Esophagus mucosa (tissue), 1 donor: ENCODE results near the gene AGFG1. TPM values are rescaled to one million over a fixed set of nuclear protein-coding genes. Genes with fewer than 3 reads are reported as not detected.
A peak's percentile ranks its signal among the peaks of the same experiment; 100 is the strongest.
"Not testable (repeated sequence)": the region's sequence is repeated elsewhere in the genome, so short reads cannot be mapped to it uniquely, and the experiment has no call there.

Source experiments
- ATAC-seq: fragments of 200-7000 bp; cut with Tn5 transposase; one replicate; pipeline ENCODE4 v1.9.1; 2020
- total RNA-seq: library from RNA; stranded (reverse); gene quantifications from one replicate; pipeline ENCODE4 v1.2.4, GENCODE V29; 2023
- donor health status: DM: yes; HTN: yes; CAD: no.

The AGFG1 gene
- total RNA-seq, 1 donor from 2014 or later: 62.4 TPM

GRCh38 chr2:227499627-227500300 lies 27.8 kb downstream of the AGFG1 start:
- no peak for ATAC-seq

DNA sequence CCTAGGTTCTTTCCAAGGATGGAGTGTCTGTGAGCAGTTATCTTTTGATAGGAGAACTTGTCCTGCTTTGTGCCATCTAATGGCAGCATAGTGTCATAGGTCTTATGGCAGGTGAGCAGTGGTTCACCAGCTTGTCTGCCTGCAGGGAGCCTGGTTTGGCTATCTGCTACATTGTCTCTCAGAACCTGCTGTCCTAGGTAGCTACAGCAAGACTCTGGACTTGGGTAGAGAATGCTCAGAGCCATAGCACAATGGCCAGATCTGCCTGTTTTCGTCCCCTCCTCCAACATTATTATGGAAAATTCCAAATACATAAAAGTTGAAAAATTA lies 28.3 kb downstream of the AGFG1 start:
- ATAC-seq: no peak

DNA sequence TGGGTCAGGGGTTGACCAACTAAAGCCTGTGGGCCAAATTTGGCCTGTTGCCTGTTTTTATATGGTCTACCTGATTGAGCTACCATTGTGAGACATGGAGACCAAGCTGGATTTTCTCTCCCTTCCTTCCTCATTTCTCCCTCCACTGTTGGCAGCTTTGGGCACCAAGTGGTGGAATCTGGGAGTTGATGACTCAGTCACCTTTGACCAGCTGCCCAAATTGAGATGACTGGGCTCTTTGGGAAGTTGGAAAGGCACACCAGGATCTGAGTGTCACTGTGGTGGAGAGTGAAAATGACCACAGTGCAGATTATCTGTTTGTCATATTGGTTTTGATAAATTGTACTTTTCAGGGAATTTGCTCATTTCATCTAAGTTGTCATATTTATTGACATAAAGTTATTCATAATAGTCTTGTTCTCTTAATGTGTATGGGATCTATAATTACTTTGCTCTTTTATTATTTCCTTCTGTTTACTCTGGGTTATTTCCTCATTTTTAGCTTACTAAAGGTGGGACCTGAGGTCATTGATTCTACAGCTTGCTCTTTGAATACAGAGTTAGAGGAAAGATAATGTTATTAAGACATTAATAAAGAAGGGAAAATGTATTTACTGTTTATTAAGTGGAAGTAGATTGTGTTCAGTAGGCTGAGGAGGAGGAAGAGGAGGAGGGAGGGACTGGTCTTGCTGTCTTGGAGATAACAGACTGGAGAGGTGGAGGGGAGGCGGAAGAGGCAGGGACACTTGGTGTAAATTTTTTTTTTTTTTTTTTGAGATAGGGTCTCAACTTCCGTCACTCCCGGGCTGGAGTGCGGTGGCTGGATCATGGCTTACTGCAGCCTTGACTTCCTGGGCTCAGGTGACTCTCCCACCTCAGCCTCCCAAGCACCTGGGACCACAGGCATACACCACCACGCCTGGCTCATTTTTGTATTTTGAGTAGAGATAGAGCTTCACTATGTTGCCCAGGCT lies 31.8 kb downstream of the AGFG1 start:
- ATAC-seq: no peak

- no peak for ATAC-seq
Observed at GRCh38 chr2:227504700-227505099, 32.7 kb downstream of the AGFG1 start.

DNA sequence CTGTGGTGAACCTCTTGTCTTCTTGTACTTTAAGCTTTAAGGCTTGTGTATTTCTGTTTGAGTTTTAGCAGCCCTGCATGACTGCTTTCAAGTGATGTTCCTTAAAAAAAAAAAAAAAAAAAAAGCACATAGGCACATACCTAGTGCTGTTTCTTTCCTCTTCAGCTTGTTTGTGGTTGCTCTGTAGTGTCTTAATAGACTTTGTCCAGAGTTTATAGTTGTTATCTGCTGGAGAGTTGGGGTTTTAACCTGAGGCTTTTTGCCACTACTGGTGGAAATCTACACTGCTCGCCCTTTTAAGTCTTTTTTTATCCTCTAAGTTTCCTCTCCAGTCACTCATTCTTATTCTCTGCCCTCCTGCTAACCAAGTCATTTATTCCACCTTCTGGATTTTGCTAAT lies 34.5 kb downstream of the AGFG1 start:
- ATAC-seq: no peak

DNA sequence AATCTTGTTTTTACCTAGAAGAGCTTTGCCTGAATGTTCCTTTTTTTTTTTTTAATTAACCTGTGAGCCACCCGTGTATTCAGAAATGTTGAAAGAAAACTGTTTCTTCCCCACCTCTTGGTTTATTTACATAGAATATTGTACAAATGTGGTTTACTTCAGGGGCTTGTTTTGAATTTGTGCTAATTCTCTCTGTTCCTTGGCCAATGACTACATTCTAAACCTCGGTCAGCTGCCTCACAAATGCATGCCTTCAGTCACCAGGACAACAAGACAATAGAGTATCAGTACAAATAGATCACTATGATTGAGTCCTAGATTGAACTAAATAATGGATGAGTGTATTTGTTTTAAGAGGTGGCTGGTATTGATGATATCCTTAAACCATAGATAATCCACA lies 36.0 kb downstream of the AGFG1 start:
- no peak for ATAC-seq

- ATAC-seq: no peak
Observed at GRCh38 chr2:227509076-227509475, 37.1 kb downstream of the AGFG1 start.

GRCh38 chr2:227509824-227510619 lies 38.1 kb downstream of the AGFG1 start:
- ATAC-seq: peak; percentile 83

DNA sequence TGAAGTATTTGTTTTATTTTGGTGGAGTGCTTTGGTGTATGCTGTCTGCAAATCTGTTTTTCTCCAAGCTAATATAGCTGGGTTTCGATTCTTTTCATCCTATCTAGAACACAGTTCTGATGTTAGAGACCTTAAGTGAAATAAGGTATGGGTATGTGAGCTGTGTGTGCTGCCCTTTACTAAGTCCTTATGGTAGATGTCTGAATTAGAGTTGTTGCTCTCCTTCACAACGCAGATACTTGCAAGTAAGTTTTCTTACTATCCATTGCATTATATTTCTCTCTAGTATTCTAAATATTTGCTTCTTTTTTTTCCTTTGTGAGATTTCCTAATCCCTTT lies 38.6 kb downstream of the AGFG1 start:
- ATAC-seq: no peak

GRCh38 chr2:227511239-227511930 lies 39.4 kb downstream of the AGFG1 start:
- ATAC-seq: peak; percentile 82

DNA sequence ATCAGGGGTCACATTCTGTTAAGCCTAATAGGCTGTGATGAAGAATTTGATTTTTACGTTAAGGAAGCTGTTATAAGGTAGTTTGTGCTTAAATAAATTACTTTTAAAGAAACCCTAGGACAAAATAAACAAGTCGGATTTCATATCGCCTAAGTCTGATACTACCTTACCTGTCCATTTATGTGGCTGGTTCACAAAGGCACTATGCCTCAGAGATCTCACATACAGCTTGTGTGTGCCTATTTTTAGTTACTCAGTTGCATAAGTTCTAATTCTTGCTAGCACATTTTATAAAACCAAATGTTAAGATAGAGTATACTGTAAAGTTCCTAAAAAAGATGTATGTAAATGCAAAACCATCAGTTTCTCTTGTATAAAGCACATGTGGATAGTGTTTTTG lies 40.0 kb downstream of the AGFG1 start:
- ATAC-seq: no peak

- no peak for ATAC-seq
Observed at GRCh38 chr2:227513113-227513512, 41.2 kb downstream of the AGFG1 start.

DNA sequence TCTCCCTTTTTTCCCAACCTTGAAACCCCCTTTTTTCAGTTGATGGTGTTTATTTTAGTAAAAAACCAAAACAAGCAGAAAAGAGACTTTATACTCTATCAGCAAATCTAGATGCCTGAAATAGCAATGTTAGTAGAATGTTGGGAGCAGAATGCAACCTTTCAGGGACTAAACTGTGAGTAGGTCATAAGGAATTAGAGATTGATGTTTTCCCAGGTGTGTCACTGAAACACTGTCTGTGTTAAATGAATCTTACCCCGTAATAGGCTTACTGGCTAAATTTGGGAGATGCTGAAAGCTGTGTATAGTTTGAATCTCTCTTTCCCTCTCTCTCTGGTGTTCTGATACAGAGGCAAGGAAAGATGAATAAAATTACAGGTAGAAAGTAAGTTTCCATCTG lies 43.8 kb downstream of the AGFG1 start:
- ATAC-seq: no peak

- no peak for ATAC-seq
Observed at GRCh38 chr2:227517724-227518123, 45.8 kb downstream of the AGFG1 start.

DNA sequence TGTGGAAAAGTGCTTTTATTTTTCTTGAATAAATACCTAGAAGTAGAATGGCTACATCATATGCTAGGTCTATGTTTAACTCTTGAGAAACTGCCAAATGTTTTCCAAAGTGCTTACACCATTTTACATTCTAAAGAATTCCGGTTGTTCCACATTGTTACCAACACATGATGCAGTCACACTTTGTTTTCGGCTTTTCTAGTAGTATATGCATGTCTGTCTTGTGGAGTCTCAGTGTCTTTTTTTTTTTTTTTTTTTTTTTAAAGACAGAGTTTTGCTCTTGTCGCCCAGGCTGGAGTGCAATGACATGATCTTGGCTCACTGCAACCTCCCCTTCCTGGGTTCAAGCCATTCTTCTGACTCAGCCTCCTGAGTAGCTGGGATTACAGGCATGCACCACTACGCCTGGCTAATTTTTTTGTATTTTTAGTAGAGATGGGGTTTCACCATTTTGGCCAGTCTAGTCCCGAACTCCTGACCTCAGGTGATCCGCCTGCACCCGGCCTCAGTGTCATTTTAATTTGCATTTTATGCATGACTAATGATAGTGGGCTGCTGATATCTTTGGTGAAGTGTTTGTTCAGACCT lies 46.4 kb downstream of the AGFG1 start:
- peak; percentile 90 for ATAC-seq

DNA sequence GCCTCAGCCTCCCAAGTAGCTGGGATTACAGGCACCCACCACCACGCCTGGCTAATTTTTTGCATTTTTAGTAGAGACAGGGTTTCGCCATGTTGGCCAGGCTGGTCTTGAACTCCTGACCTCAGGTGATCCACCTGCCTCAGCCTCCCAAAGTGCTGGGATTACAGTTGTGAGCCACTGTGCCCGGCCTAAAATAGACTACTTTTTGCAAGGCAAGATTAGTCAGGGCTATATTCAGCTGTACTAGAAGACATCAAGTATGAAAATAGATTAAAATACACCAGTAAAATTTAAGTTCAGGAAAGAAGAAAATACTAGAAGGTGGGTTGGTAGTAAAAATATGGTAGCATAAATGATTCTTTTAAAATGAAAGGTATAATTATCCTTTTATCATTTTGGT lies 49.2 kb downstream of the AGFG1 start:
- ATAC-seq: not testable (repeated sequence)

DNA sequence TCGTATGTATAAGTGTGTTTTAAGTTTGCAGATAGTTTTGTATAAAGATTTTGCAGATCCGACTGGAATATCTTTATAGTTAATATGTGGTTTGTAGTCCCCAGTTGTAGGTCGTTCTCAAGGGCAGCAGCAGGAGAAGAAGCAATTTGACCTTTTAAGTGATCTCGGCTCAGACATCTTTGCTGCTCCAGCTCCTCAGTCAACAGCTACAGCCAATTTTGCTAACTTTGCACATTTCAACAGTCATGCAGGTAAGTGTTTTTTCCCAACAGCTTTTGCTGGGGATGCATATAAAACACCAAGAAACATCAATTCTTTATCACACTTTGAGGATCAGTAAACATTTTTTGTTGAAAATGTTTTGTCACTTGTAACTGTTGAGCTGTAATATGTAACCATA lies 52.7 kb downstream of the AGFG1 start:
- ATAC-seq: no peak

- ATAC-seq: no peak
Observed at GRCh38 chr2:227527351-227527750, 55.4 kb downstream of the AGFG1 start.

DNA sequence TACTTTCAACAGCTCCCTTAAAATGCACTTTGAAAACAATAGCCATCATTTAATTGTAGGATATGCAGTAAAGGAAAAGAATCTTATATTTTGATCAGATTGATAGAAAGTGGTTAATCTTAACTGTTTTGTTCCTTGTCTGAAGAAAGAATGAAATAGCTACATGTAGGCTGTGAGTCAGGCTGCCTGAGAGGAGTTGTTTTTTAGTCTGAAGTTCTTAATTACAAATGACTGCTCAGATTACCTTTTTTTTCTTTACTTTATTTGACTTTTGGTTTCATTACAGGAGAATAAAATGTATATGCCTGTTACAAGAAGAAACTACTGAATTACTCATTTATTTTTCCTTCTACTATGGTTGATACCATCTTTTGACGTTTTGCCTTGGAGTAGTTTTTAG lies 56.8 kb downstream of the AGFG1 start:
- no peak for ATAC-seq

GRCh38 chr2:227529871-227530270 lies 57.9 kb downstream of the AGFG1 start:
- no peak for ATAC-seq

DNA sequence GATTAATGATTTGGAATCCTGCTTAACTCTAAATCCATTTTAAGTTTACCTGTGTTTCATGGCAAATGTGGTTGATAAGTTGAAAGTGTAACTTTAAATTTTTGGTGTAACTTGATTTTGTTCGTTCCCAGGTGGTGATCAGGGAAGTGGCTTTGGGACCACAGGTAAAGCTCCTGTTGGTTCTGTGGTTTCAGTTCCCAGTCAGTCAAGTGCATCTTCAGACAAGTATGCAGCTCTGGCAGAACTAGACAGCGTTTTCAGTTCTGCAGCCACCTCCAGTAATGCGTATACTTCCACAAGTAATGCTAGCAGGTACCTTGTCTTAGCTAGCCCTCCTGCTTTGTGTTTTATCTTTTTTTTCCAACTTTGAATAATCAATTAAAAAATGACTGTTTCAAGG lies 62.8 kb downstream of the AGFG1 start:
- ATAC-seq: no peak

- ATAC-seq: no peak
Observed at GRCh38 chr2:227536445-227536844, 64.5 kb downstream of the AGFG1 start.
